ENCODE data around the gene RBMS1. TPM values are rescaled to one million over a fixed set of nuclear protein-coding genes. Genes with fewer than 3 reads are reported as not detected.
"Not testable (repeated sequence)": the region's sequence is repeated elsewhere in the genome, so short reads cannot be mapped to it uniquely, and the experiment has no call there.

The RBMS1 gene
- total and polyA plus RNA-seq, 2 donors: 39.8 to 53.7 TPM

GRCh38 chr2:160457588-160457987 lies 36.0 kb downstream of the RBMS1 start:
- Histone ChIP-seq H3K27ac (ENCODE audit: low read depth in 1 of 2, low read length in 1 of 2) (no peak overlapping the region), H3K36me3 (ENCODE audit: control insufficient read depth in 2 of 2, insufficient read depth in 2 of 2, low read length in 1 of 2) (no peaks in the 10 kb centered on the region), H3K4me3 (ENCODE audit: low read length in 2 of 2) (no peak overlapping the region), H3K9me3 (ENCODE audit: control insufficient read depth in 2 of 2, insufficient read depth in 1 of 2, low read length in 1 of 2) (no peaks in the 10 kb centered on the region), H3K27me3 (ENCODE audit: control insufficient read depth in 2 of 2, insufficient read depth in 1 of 2, low read length in 1 of 2) (no peaks in the 10 kb centered on the region), H3K4me1 (ENCODE audit: control insufficient read depth in 2 of 2, insufficient read depth in 2 of 2, low read length in 2 of 2) (peaks cover 3 to 4% of the 10 kb centered on the region in 2 donors)
- no peak for DNase-seq (ENCODE audit: low read depth in 6 of 9, low spot score in 9 of 9)
- WGBS: 92% methylated on average over 5 of the region's 5 CpGs

- H3K27me3 ChIP-seq (ENCODE audit: control insufficient read depth in 2 of 2, insufficient read depth in 1 of 2, low read length in 1 of 2): no peaks in the 10 kb centered on the region
- H3K27ac ChIP-seq (ENCODE audit: low read depth in 1 of 2, low read length in 1 of 2): no peak overlapping the region
- 96% methylated on average over 2 of the region's 2 CpGs for WGBS
Measured at GRCh38 chr2:160454070-160454797, 39.4 kb downstream of the RBMS1 start.

GRCh38 chr2:160453111-160453820 lies 40.3 kb downstream of the RBMS1 start:
- no peak for DNase-seq (ENCODE audit: low read depth in 6 of 9, low spot score in 9 of 9)
- Histone ChIP-seq H3K27ac (ENCODE audit: low read depth in 1 of 2, low read length in 1 of 2) (no peak overlapping the region), H3K27me3 (ENCODE audit: control insufficient read depth in 2 of 2, insufficient read depth in 1 of 2, low read length in 1 of 2) (no peaks in the 10 kb centered on the region), H3K4me1 (ENCODE audit: control insufficient read depth in 2 of 2, insufficient read depth in 2 of 2, low read length in 2 of 2) (peaks cover 3 to 4% of the 10 kb centered on the region in 2 donors), H3K36me3 (ENCODE audit: control insufficient read depth in 2 of 2, insufficient read depth in 2 of 2, low read length in 1 of 2) (no peaks in the 10 kb centered on the region), H3K4me3 (ENCODE audit: low read length in 2 of 2) (no peak overlapping the region), H3K9me3 (ENCODE audit: control insufficient read depth in 2 of 2, insufficient read depth in 1 of 2, low read length in 1 of 2) (no peaks in the 10 kb centered on the region)
- 63% methylated on average over 3 of the region's 3 CpGs for WGBS

More at GRCh38 chr2:160454070-160454797, 39.4 kb downstream of the RBMS1 start:
- H3K4me1 ChIP-seq (ENCODE audit: control insufficient read depth in 2 of 2, insufficient read depth in 2 of 2, low read length in 2 of 2): peaks cover 3 to 4% of the 10 kb centered on the region in 2 donors
- H3K36me3 ChIP-seq (ENCODE audit: control insufficient read depth in 2 of 2, insufficient read depth in 2 of 2, low read length in 1 of 2): no peaks in the 10 kb centered on the region
- no peak overlapping the region for H3K4me3 ChIP-seq (ENCODE audit: low read length in 2 of 2)
- no peaks in the 10 kb centered on the region for H3K9me3 ChIP-seq (ENCODE audit: control insufficient read depth in 2 of 2, insufficient read depth in 1 of 2, low read length in 1 of 2)
- DNase-seq (ENCODE audit: low read depth in 6 of 9, low spot score in 9 of 9): no peak

- Histone ChIP-seq H3K4me1 (ENCODE audit: control insufficient read depth in 2 of 2, insufficient read depth in 2 of 2, low read length in 2 of 2) (peaks cover 3 to 4% of the 10 kb centered on the region in 2 donors), H3K36me3 (ENCODE audit: control insufficient read depth in 2 of 2, insufficient read depth in 2 of 2, low read length in 1 of 2) (no peaks in the 10 kb centered on the region), H3K4me3 (ENCODE audit: low read length in 2 of 2) (no peak overlapping the region), H3K27me3 (ENCODE audit: control insufficient read depth in 2 of 2, insufficient read depth in 1 of 2, low read length in 1 of 2) (no peaks in the 10 kb centered on the region), H3K27ac (ENCODE audit: low read depth in 1 of 2, low read length in 1 of 2) (no peak overlapping the region), H3K9me3 (ENCODE audit: control insufficient read depth in 2 of 2, insufficient read depth in 1 of 2, low read length in 1 of 2) (no peaks in the 10 kb centered on the region)
- no peak for DNase-seq (ENCODE audit: low read depth in 6 of 9, low spot score in 9 of 9)
Measured at GRCh38 chr2:160450486-160450885, 43.1 kb downstream of the RBMS1 start.

GRCh38 chr2:160448821-160449220 lies 44.8 kb downstream of the RBMS1 start:
- H3K27me3 ChIP-seq (ENCODE audit: control insufficient read depth in 2 of 2, insufficient read depth in 1 of 2, low read length in 1 of 2); H3K4me1 ChIP-seq (ENCODE audit: control insufficient read depth in 2 of 2, insufficient read depth in 2 of 2, low read length in 2 of 2); H3K4me3 ChIP-seq (ENCODE audit: low read length in 2 of 2); H3K36me3 ChIP-seq (ENCODE audit: control insufficient read depth in 2 of 2, insufficient read depth in 2 of 2, low read length in 1 of 2); H3K9me3 ChIP-seq (ENCODE audit: control insufficient read depth in 2 of 2, insufficient read depth in 1 of 2, low read length in 1 of 2); DNase-seq (ENCODE audit: low read depth in 6 of 9, low spot score in 9 of 9); H3K27ac ChIP-seq (ENCODE audit: low read depth in 1 of 2, low read length in 1 of 2): not testable (repeated sequence)
- WGBS: 94% methylated on average over 28 of the region's 29 CpGs

GRCh38 chr2:160445673-160446072 lies 47.9 kb downstream of the RBMS1 start:
- Histone ChIP-seq H3K36me3 (ENCODE audit: control insufficient read depth in 2 of 2, insufficient read depth in 2 of 2, low read length in 1 of 2) (no peaks in the 10 kb centered on the region), H3K4me3 (ENCODE audit: low read length in 2 of 2) (no peak overlapping the region), H3K9me3 (ENCODE audit: control insufficient read depth in 2 of 2, insufficient read depth in 1 of 2, low read length in 1 of 2) (peaks cover 0 to 5% of the 10 kb centered on the region in 2 donors), H3K4me1 (ENCODE audit: control insufficient read depth in 2 of 2, insufficient read depth in 2 of 2, low read length in 2 of 2) (no peaks in the 10 kb centered on the region), H3K27me3 (ENCODE audit: control insufficient read depth in 2 of 2, insufficient read depth in 1 of 2, low read length in 1 of 2) (no peaks in the 10 kb centered on the region), H3K27ac (ENCODE audit: low read depth in 1 of 2, low read length in 1 of 2) (no peak overlapping the region)
- no peak for DNase-seq (ENCODE audit: low read depth in 6 of 9, low spot score in 9 of 9)
- 97% methylated on average over 1 of the region's 1 CpG for WGBS

GRCh38 chr2:160442603-160443002 lies 51.0 kb downstream of the RBMS1 start:
- Histone ChIP-seq H3K4me1 (ENCODE audit: control insufficient read depth in 2 of 2, insufficient read depth in 2 of 2, low read length in 2 of 2) (no peaks in the 10 kb centered on the region), H3K36me3 (ENCODE audit: control insufficient read depth in 2 of 2, insufficient read depth in 2 of 2, low read length in 1 of 2) (peaks cover 0 to 3% of the 10 kb centered on the region in 2 donors), H3K27ac (ENCODE audit: low read depth in 1 of 2, low read length in 1 of 2) (no peak overlapping the region), H3K4me3 (ENCODE audit: low read length in 2 of 2) (no peak overlapping the region), H3K27me3 (ENCODE audit: control insufficient read depth in 2 of 2, insufficient read depth in 1 of 2, low read length in 1 of 2) (no peaks in the 10 kb centered on the region), H3K9me3 (ENCODE audit: control insufficient read depth in 2 of 2, insufficient read depth in 1 of 2, low read length in 1 of 2) (peaks cover 0 to 5% of the 10 kb centered on the region in 2 donors)
- no peak for DNase-seq (ENCODE audit: low read depth in 6 of 9, low spot score in 9 of 9)
- WGBS: 97% methylated on average over 7 of the region's 7 CpGs

GRCh38 chr2:160440888-160441287 lies 52.7 kb downstream of the RBMS1 start:
- H3K27ac ChIP-seq (ENCODE audit: low read depth in 1 of 2, low read length in 1 of 2): no peak overlapping the region
- no peak for DNase-seq (ENCODE audit: low read depth in 6 of 9, low spot score in 9 of 9)
- no peaks in the 10 kb centered on the region for H3K4me1 ChIP-seq (ENCODE audit: control insufficient read depth in 2 of 2, insufficient read depth in 2 of 2, low read length in 2 of 2)
- H3K36me3 ChIP-seq (ENCODE audit: control insufficient read depth in 2 of 2, insufficient read depth in 2 of 2, low read length in 1 of 2): peaks cover 0 to 3% of the 10 kb centered on the region in 2 donors
- H3K9me3 ChIP-seq (ENCODE audit: control insufficient read depth in 2 of 2, insufficient read depth in 1 of 2, low read length in 1 of 2): peaks cover 0 to 5% of the 10 kb centered on the region in 2 donors
- no peak overlapping the region for H3K4me3 ChIP-seq (ENCODE audit: low read length in 2 of 2)
- no peaks in the 10 kb centered on the region for H3K27me3 ChIP-seq (ENCODE audit: control insufficient read depth in 2 of 2, insufficient read depth in 1 of 2, low read length in 1 of 2)
- 91% methylated on average over 2 of the region's 2 CpGs for WGBS

- H3K4me3 ChIP-seq (ENCODE audit: low read length in 2 of 2); H3K27ac ChIP-seq (ENCODE audit: low read depth in 1 of 2, low read length in 1 of 2); H3K4me1 ChIP-seq (ENCODE audit: control insufficient read depth in 2 of 2, insufficient read depth in 2 of 2, low read length in 2 of 2); DNase-seq (ENCODE audit: low read depth in 6 of 9, low spot score in 9 of 9); H3K36me3 ChIP-seq (ENCODE audit: control insufficient read depth in 2 of 2, insufficient read depth in 2 of 2, low read length in 1 of 2); H3K27me3 ChIP-seq (ENCODE audit: control insufficient read depth in 2 of 2, insufficient read depth in 1 of 2, low read length in 1 of 2); H3K9me3 ChIP-seq (ENCODE audit: control insufficient read depth in 2 of 2, insufficient read depth in 1 of 2, low read length in 1 of 2): not testable (repeated sequence)
- WGBS: 98% methylated on average over 32 of the region's 32 CpGs
Measured at GRCh38 chr2:160439038-160439437, 54.6 kb downstream of the RBMS1 start.

Data from thymus (tissue), 11 donors.